GM12865 (cell line): ENCODE results near the gene HLA-DRA.
"Not testable (repeated sequence)": the region's sequence is repeated elsewhere in the genome, so short reads cannot be mapped to it uniquely, and the experiment has no call there.

Experiments used
- DNase-seq: peaks from one replicate; pipeline ENCODE4 v3.0.0; 2010; ENCODE audit warnings: low read depth
- H3K4me3 ChIP-seq: 2 replicates; pipeline ENCODE4 v1.5.1; 2011; ENCODE audit warnings: mild to moderate bottlenecking, low read depth, low read length, control low read depth
- CTCF ChIP-seq: IDR thresholded peaks from 2 replicates; pipeline ENCODE4 v1.5.1; 2011; ENCODE audit warnings: low read length, control low read depth, low read depth, inconsistent platforms; ENCODE audit not compliant: insufficient read depth; ENCODE audit errors: missing control alignments

The HLA-DRA gene

GRCh38 chr6:32449088-32449736 is 9.5 kb downstream of the HLA-DRA start:
- H3K4me3 ChIP-seq: no peak overlapping the region
- no peak for TF ChIP-seq CTCF
- no peak for DNase-seq

GRCh38 chr6:32457054-32457453 is 17.4 kb downstream of the HLA-DRA start:
- DNase-seq: no peak
- H3K4me3 ChIP-seq: no peak overlapping the region
- TF ChIP-seq CTCF: no peak

- H3K4me3 ChIP-seq: no peak overlapping the region
- DNase-seq: no peak
- no peak for TF ChIP-seq CTCF
Measured at GRCh38 chr6:32459781-32460424, 20.2 kb downstream of the HLA-DRA start.

DNA sequence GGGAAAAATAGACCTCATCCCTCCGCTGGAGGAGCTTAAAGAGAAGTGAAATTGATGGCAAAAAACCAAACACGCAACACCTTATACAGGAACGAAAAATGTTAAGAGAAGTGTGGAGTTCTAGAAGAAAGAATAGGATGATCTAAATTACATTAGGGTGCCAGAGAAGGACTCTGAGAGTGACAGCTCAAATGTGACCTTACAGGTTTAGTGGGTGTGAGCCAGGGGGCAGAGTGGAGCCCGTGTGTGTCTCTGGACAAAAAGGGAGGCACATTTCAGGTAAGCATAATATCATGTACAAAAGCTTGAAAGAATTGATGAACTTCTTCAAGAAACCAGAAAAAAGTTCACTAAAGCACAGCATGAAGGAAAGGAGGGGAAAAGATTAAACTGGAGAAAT is 20.8 kb downstream of the HLA-DRA start:
- DNase-seq: no peak
- no peak for TF ChIP-seq CTCF
- H3K4me3 ChIP-seq: no peak overlapping the region

GRCh38 chr6:32461493-32461892 is 21.8 kb downstream of the HLA-DRA start:
- TF ChIP-seq CTCF: no peak
- H3K4me3 ChIP-seq: no peak overlapping the region
- DNase-seq: no peak

DNA sequence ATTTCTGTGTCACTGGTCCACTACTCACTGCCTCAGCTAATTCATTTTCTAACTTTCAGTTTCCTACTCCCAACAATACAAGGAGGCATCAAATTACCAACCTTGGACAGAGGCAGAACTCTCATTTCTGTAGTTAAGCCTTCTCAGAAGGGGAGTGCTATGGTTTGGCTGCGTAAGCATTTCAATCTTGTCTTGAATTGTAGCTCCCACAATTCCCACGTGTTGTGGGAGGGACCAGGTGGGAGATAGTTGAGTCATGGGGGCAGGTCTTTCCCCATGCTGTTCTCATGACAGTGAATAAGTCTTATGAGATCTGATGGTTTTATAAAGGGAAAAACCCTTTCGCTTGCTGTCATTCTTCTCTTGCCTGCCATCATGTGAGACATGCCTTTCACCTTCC is 22.9 kb downstream of the HLA-DRA start:
- DNase-seq: peak; percentile 90
- TF ChIP-seq CTCF: no peak
- peak overlapping the region; percentile 47 for H3K4me3 ChIP-seq

DNA sequence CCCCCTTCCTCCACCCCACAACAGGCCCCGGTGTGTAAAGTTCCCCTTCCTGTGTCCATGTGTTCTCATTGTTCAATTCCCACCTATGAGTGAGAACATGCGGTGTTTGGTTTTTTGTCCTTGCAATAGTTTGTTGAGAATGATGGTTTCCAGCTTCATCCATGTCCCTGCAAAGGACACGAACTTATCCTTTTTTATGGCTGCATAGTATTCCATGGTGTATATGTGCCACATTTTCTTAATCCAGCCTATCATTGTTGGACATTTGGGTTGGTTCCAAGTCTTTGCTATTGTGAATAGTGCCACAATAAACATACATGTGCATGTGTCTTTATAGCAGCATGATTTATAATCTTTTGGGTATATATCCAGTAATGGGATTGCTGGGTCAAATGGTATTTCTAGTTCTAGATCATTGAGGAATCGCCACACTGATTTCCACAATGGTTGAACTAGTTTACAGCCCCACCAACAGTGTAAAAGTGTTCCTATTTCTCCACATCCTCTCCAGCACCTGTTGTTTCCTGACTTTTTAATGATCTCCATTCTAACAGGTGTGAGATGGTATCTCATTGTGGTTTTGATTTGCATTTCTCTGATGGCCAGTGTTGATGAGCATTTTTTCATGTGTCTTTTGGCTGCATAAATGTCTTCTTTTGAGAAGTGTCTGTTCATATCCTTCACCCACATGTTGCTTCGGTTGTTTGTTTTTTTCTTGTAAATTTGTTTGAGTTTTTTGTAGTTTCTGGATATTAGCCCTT is 28.2 kb downstream of the HLA-DRA start:
- not testable (repeated sequence) for DNase-seq

More for the DNA sequence above, 28.2 kb downstream of the HLA-DRA start:
- H3K4me3 ChIP-seq: not testable (repeated sequence)
